ENCODE results near the gene GPR55. TPM values are rescaled to one million over a fixed set of nuclear protein-coding genes. Genes with fewer than 3 reads are reported as not detected.
"Not testable (repeated sequence)": the region's sequence is repeated elsewhere in the genome, so short reads cannot be mapped to it uniquely, and the experiment has no call there.

The GPR55 gene
- 0.57 and 0.78 TPM in 2 replicates for total RNA-seq

- H3K4me1 Mint-ChIP-seq (ENCODE audit: low read depth) = peaks cover 51% of the 10 kb centered on the region
- peak within 1 kb of the TSS; percentile 78 for H3K27ac Mint-ChIP-seq
- intact Hi-C loops (cut with micrococcal nuclease) = loop anchor here (1.0 to 2.0 kb wide), 5 partner anchors 16 to 60 kb away; no protein-coding TSS in a partner anchor
- no peaks in the 10 kb centered on the region for H3K36me3 Mint-ChIP-seq (ENCODE audit: low read depth)
- DNase-seq (ENCODE audit: low spot score) = peak; percentile 26
- no peaks in the 10 kb centered on the region for H3K9me3 Mint-ChIP-seq
- peak within 1 kb of the TSS; percentile 69 for H3K4me3 Mint-ChIP-seq (ENCODE audit: low read depth)
- H3K27me3 Mint-ChIP-seq (ENCODE audit: low read depth) = peaks cover 32% of the 10 kb centered on the region
Measured at GRCh38 chr2:230924470-230925341, at the start of gene GPR55. TSS of gene GPR55 (minus strand) at chr2:230925242. CDS start at chr2:230910962, 14,280 bp downstream.

GRCh38 chr2:230974096-230974913, 49.3 kb upstream of the GPR55 start:
- Mint-ChIP-seq H3K27me3 (ENCODE audit: low read depth) (peaks cover 33% of the 10 kb centered on the region), H3K9me3 (peaks cover 4% of the 10 kb centered on the region), H3K4me1 (ENCODE audit: low read depth) (peaks cover 54% of the 10 kb centered on the region), H3K27ac (peak overlapping the region; percentile 89), H3K36me3 (ENCODE audit: low read depth) (peaks cover 4% of the 10 kb centered on the region), H3K4me3 (ENCODE audit: low read depth) (peak overlapping the region; percentile 40)
- intact Hi-C loops (cut with micrococcal nuclease) = loop anchor here (1.0 kb wide), 4 partner anchors 10 to 55 kb away; no protein-coding TSS in a partner anchor
- peak; percentile 57 for DNase-seq (ENCODE audit: low spot score)

GRCh38 chr2:230972046-230972445, 47.0 kb upstream of the GPR55 start:
- Mint-ChIP-seq H3K27me3 (ENCODE audit: low read depth) (peaks cover 36% of the 10 kb centered on the region), H3K9me3 (peaks cover 4% of the 10 kb centered on the region), H3K4me3 (ENCODE audit: low read depth) (no peak overlapping the region), H3K27ac (no peak overlapping the region), H3K4me1 (ENCODE audit: low read depth) (peaks cover 43% of the 10 kb centered on the region), H3K36me3 (ENCODE audit: low read depth) (peaks cover 4% of the 10 kb centered on the region)
- intact Hi-C loops (cut with micrococcal nuclease) = no loop called here
- DNase-seq (ENCODE audit: low spot score) = no peak

GRCh38 chr2:230969659-230970015, 44.6 kb upstream of the GPR55 start:
- Mint-ChIP-seq H3K27me3 (ENCODE audit: low read depth) (peaks cover 37% of the 10 kb centered on the region), H3K27ac (no peak overlapping the region), H3K9me3 (peaks cover 4% of the 10 kb centered on the region), H3K4me3 (ENCODE audit: low read depth) (no peak overlapping the region), H3K36me3 (ENCODE audit: low read depth) (peaks cover 2% of the 10 kb centered on the region), H3K4me1 (ENCODE audit: low read depth) (peaks cover 29% of the 10 kb centered on the region)
- no peak for DNase-seq (ENCODE audit: low spot score)
- intact Hi-C loops (cut with micrococcal nuclease) = no loop called here

- DNase-seq (ENCODE audit: low spot score) = no peak
- peaks cover 24% of the 10 kb centered on the region for H3K4me1 Mint-ChIP-seq (ENCODE audit: low read depth)
- peaks cover 33% of the 10 kb centered on the region for H3K27me3 Mint-ChIP-seq (ENCODE audit: low read depth)
- peaks cover 4% of the 10 kb centered on the region for H3K9me3 Mint-ChIP-seq
- H3K27ac Mint-ChIP-seq = no peak overlapping the region
- intact Hi-C loops (cut with micrococcal nuclease) = no loop called here
- H3K36me3 Mint-ChIP-seq (ENCODE audit: low read depth) = no peaks in the 10 kb centered on the region
- H3K4me3 Mint-ChIP-seq (ENCODE audit: low read depth) = no peak overlapping the region
Measured at GRCh38 chr2:230968921-230969658, 44.0 kb upstream of the GPR55 start.

- H3K9me3 Mint-ChIP-seq; H3K4me3 Mint-ChIP-seq (ENCODE audit: low read depth); DNase-seq (ENCODE audit: low spot score); H3K36me3 Mint-ChIP-seq (ENCODE audit: low read depth); intact Hi-C loops (cut with micrococcal nuclease); H3K27ac Mint-ChIP-seq: not testable (repeated sequence)
- Mint-ChIP-seq H3K27me3 (ENCODE audit: low read depth) (peaks cover 37% of the 10 kb centered on the region), H3K4me1 (ENCODE audit: low read depth) (peaks cover 18% of the 10 kb centered on the region)
Measured at GRCh38 chr2:230968314-230968713, 43.3 kb upstream of the GPR55 start.

- no peak overlapping the region for H3K4me3 Mint-ChIP-seq (ENCODE audit: low read depth)
- intact Hi-C loops (cut with micrococcal nuclease) = no loop called here
- H3K9me3 Mint-ChIP-seq = no peaks in the 10 kb centered on the region
- H3K36me3 Mint-ChIP-seq (ENCODE audit: low read depth) = no peaks in the 10 kb centered on the region
- no peak for DNase-seq (ENCODE audit: low spot score)
- H3K4me1 Mint-ChIP-seq (ENCODE audit: low read depth) = peaks cover 13% of the 10 kb centered on the region
- H3K27me3 Mint-ChIP-seq (ENCODE audit: low read depth) = peaks cover 45% of the 10 kb centered on the region
- no peak overlapping the region for H3K27ac Mint-ChIP-seq
Measured at GRCh38 chr2:230967113-230967512, 42.1 kb upstream of the GPR55 start.

- no peaks in the 10 kb centered on the region for H3K9me3 Mint-ChIP-seq
- no peak overlapping the region for H3K27ac Mint-ChIP-seq
- H3K27me3 Mint-ChIP-seq (ENCODE audit: low read depth) = peaks cover 66% of the 10 kb centered on the region
- no peak overlapping the region for H3K4me3 Mint-ChIP-seq (ENCODE audit: low read depth)
- intact Hi-C loops (cut with micrococcal nuclease) = no loop called here
- no peaks in the 10 kb centered on the region for H3K36me3 Mint-ChIP-seq (ENCODE audit: low read depth)
- H3K4me1 Mint-ChIP-seq (ENCODE audit: low read depth) = peaks cover 12% of the 10 kb centered on the region
- DNase-seq (ENCODE audit: low spot score) = no peak
Measured at GRCh38 chr2:230964136-230964730, 39.2 kb upstream of the GPR55 start.

GRCh38 chr2:230961091-230961491, 36.0 kb upstream of the GPR55 start:
- no peak overlapping the region for H3K27ac Mint-ChIP-seq
- no peak overlapping the region for H3K4me3 Mint-ChIP-seq (ENCODE audit: low read depth)
- H3K36me3 Mint-ChIP-seq (ENCODE audit: low read depth) = no peaks in the 10 kb centered on the region
- peaks cover 30% of the 10 kb centered on the region for H3K4me1 Mint-ChIP-seq (ENCODE audit: low read depth)
- H3K27me3 Mint-ChIP-seq (ENCODE audit: low read depth) = peaks cover 67% of the 10 kb centered on the region
- DNase-seq (ENCODE audit: low spot score) = no peak
- no peaks in the 10 kb centered on the region for H3K9me3 Mint-ChIP-seq
- intact Hi-C loops (cut with micrococcal nuclease) = no loop called here

GRCh38 chr2:230960026-230960425, 35.0 kb upstream of the GPR55 start:
- H3K27ac Mint-ChIP-seq = no peak overlapping the region
- H3K27me3 Mint-ChIP-seq (ENCODE audit: low read depth) = peaks cover 66% of the 10 kb centered on the region
- peaks cover 34% of the 10 kb centered on the region for H3K4me1 Mint-ChIP-seq (ENCODE audit: low read depth)
- intact Hi-C loops (cut with micrococcal nuclease) = no loop called here
- no peak overlapping the region for H3K4me3 Mint-ChIP-seq (ENCODE audit: low read depth)
- H3K36me3 Mint-ChIP-seq (ENCODE audit: low read depth) = no peaks in the 10 kb centered on the region
- no peaks in the 10 kb centered on the region for H3K9me3 Mint-ChIP-seq
- DNase-seq (ENCODE audit: low spot score) = no peak

- no peak for DNase-seq (ENCODE audit: low spot score)
- H3K4me3 Mint-ChIP-seq (ENCODE audit: low read depth) = peak overlapping the region; percentile 42
- H3K4me1 Mint-ChIP-seq (ENCODE audit: low read depth) = peaks cover 41% of the 10 kb centered on the region
- H3K9me3 Mint-ChIP-seq = no peaks in the 10 kb centered on the region
- H3K36me3 Mint-ChIP-seq (ENCODE audit: low read depth) = no peaks in the 10 kb centered on the region
- intact Hi-C loops (cut with micrococcal nuclease) = loop anchor here (1.0 to 2.0 kb wide), 2 partner anchors 14 to 33 kb away; no protein-coding TSS in a partner anchor
- peaks cover 75% of the 10 kb centered on the region for H3K27me3 Mint-ChIP-seq (ENCODE audit: low read depth)
- no peak overlapping the region for H3K27ac Mint-ChIP-seq
Measured at GRCh38 chr2:230958820-230959756, 34.0 kb upstream of the GPR55 start.

Measured in activated T-helper 2 cell treated with anti-CD3 and anti-CD28 coated beads, Interferon-gamma antibody, Interleukin-2, Interleukin-4, amounts not matched to agents 10 μg/mL and 5 μg/mL and 100 μg/mL, durations not matched to agents 14 hours and 24 hours and 36 hours (primary cell).